Keratinocyte (primary cell): Measurements from ENCODE around the gene STK32B. TPM values are rescaled to one million over a fixed set of nuclear protein-coding genes. Genes with fewer than 3 reads are reported as not detected.

Experiments
- DNase-seq: peaks from one replicate; pipeline ENCODE4 v3.0.0-alpha.2; 2011; ENCODE audit warnings: low read depth, missing footprints, low spot score
- FAIRE-seq: peaks from 2 replicates; lab custom pipeline; 2011; peaks lifted over from hg19 to GRCh38; lab: Jason Lieb, UNC
- H2AFZ ChIP-seq: 2 replicates; pipeline ENCODE4 v1.6.0; 2012; ENCODE audit warnings: low read length, control low read depth, inconsistent platforms; ENCODE audit not compliant: control insufficient read depth
- H3K27ac ChIP-seq: 2 replicates; pipeline ENCODE4 v1.5.1; 2011; ENCODE audit warnings: low read length; ENCODE audit not compliant: control insufficient read depth, insufficient read depth
- H3K27me3 ChIP-seq: 3 replicates; pipeline ENCODE4 v1.6.0; 2011; ENCODE audit warnings: low read length; ENCODE audit not compliant: control insufficient read depth, insufficient read depth; ENCODE audit errors: extremely low read depth
- H3K36me3 ChIP-seq, 2 experiments: 2 replicates in 1 of 2; 3 replicates in 1 of 2; pipeline ENCODE4 v1.5.1; 2011; ENCODE audit warnings: low read length in 2 of 2, mild to moderate bottlenecking in 1 of 2; ENCODE audit not compliant: control insufficient read depth in 2 of 2, insufficient read depth in 2 of 2; ENCODE audit errors: extremely low read depth in 1 of 2
- H3K4me1 ChIP-seq: 3 replicates; pipeline ENCODE4 v1.5.1; 2011; ENCODE audit warnings: low read length; ENCODE audit not compliant: control insufficient read depth, insufficient read depth; ENCODE audit errors: extremely low read depth
- H3K4me2 ChIP-seq: 3 replicates; pipeline ENCODE4 v1.6.0; 2011; ENCODE audit warnings: low read depth, low read length; ENCODE audit not compliant: control insufficient read depth, insufficient read depth; ENCODE audit errors: extremely low read depth
- H3K4me3 ChIP-seq, 3 experiments: fragments of 200-600 bp in 1 of 3; sonication (generic) in 1 of 3; 2 replicates in 2 of 3; 3 replicates in 1 of 3; pipeline ENCODE4 v1.5.1; 2011 to 2016; ENCODE audit warnings: low read length in 3 of 3, mild to moderate bottlenecking in 3 of 3, control low read depth in 2 of 3, inconsistent platforms in 1 of 3, low read depth in 1 of 3, mixed read lengths in 1 of 3, mixed run types in 1 of 3, moderate library complexity in 1 of 3; ENCODE audit not compliant: control insufficient read depth in 2 of 3, insufficient read depth in 2 of 3; ENCODE audit errors: extremely low read depth in 1 of 3
- H3K79me2 ChIP-seq: 2 replicates; pipeline ENCODE4 v1.6.0; 2012; ENCODE audit warnings: low read length; ENCODE audit not compliant: control insufficient read depth, insufficient read depth
- H3K9ac ChIP-seq: 3 replicates; pipeline ENCODE4 v1.6.0; 2011; ENCODE audit warnings: low read length; ENCODE audit not compliant: control insufficient read depth, insufficient read depth; ENCODE audit errors: extremely low read depth
- H3K9me1 ChIP-seq: 3 replicates; pipeline ENCODE4 v1.6.0; 2011; ENCODE audit warnings: low read length; ENCODE audit not compliant: control insufficient read depth, insufficient read depth; ENCODE audit errors: extremely low read depth
- H3K9me3 ChIP-seq: 2 replicates; pipeline ENCODE4 v1.5.1; 2012; ENCODE audit warnings: low read depth, low read length; ENCODE audit not compliant: control insufficient read depth
- H4K20me1 ChIP-seq: 3 replicates; pipeline ENCODE4 v1.6.0; 2011; ENCODE audit warnings: low read length; ENCODE audit not compliant: control insufficient read depth, insufficient read depth; ENCODE audit errors: extremely low read depth
- CTCF ChIP-seq, 3 experiments: IDR thresholded peaks in 1 of 3; conservative IDR thresholded peaks in 1 of 3; optimal IDR thresholded peaks in 1 of 3; 2 replicates in 2 of 3; 3 replicates in 1 of 3; pipeline versions ENCODE3 to v1.5.1; 2011; ENCODE audit warnings: low read length in 3 of 3, mild to moderate bottlenecking in 3 of 3, moderate library complexity in 2 of 3, control low read depth in 1 of 3, inconsistent platforms in 1 of 3; ENCODE audit not compliant: insufficient read depth in 2 of 3; ENCODE audit errors: extremely low read depth in 1 of 3
- EZH2 ChIP-seq: IDR thresholded peaks from one replicate; pipeline ENCODE4 v1.6.1; 2012; ENCODE audit warnings: inconsistent platforms, mild to moderate bottlenecking, low read length, moderate library complexity
- dilution Hi-C: fragments of 300-500 bp; cut with MboI; formaldehyde crosslinking; loops from one replicate; pipeline ENCODE4 v1.7.0; 2020; ENCODE audit warnings: low sequenced_read_pairs; ENCODE audit not compliant: extremely low pct_ligation_motif_present
- polyA plus RNA-seq, 5 experiments: library from polyadenylated mRNA; depleted of rRNA in 3 of 5; stranded (reverse) in 3 of 5; stranded (forward) in 1 of 5; unstranded in 1 of 5; fragments of >200 nt; gene quantifications; 1 replicate in 1 of 5; 2 replicates in 3 of 5; 3 replicates in 1 of 5; pipeline versions ENCODE4 v1.2.1 to v1.2.3, GENCODE V29; 2011 to 2012; ENCODE audit warnings: missing spikeins in 2 of 5, low read depth in 1 of 5, low replicate concordance in 1 of 5

STK32B gene
- polyA plus RNA-seq, 1 donor (not counting 4 experiments of a cell fraction or from before 2014, with no cell fraction given), result 3.4 TPM

GRCh38 chr4:5387457-5387856 lies 336.2 kb downstream of the STK32B start:
- no peak overlapping the region for H3K27ac ChIP-seq
- TF ChIP-seq CTCF (optimal IDR thresholded peaks at IDR 0.05 in 1 of 3, IDR thresholded peaks at IDR 0.05 in 1 of 3, conservative IDR thresholded peaks at IDR 0.05 in 1 of 3; ENCODE audit: extremely low read depth in 1 of 3, insufficient read depth in 2 of 3, low read length in 3 of 3) (peak in 1 of 3 experiments; percentile 30), EZH2 (no peak)
- H3K9me3 ChIP-seq, result no peaks in the 10 kb centered on the region
- no peaks in the 10 kb centered on the region for H4K20me1 ChIP-seq
- DNase-seq, result no peak
- no peaks in the 10 kb centered on the region for H3K36me3 ChIP-seq
- H3K27me3 ChIP-seq, result no peaks in the 10 kb centered on the region
- no peak overlapping the region for H3K4me2 ChIP-seq
- no peak overlapping the region for H2AFZ ChIP-seq
- no peak for FAIRE-seq
- no peak overlapping the region for H3K9ac ChIP-seq
- no peak overlapping the region for H3K4me3 ChIP-seq
- H3K79me2 ChIP-seq, result no peaks in the 10 kb centered on the region
- H3K4me1 ChIP-seq, result no peaks in the 10 kb centered on the region
- dilution Hi-C loops, result no loop called here
- H3K9me1 ChIP-seq, result no peaks in the 10 kb centered on the region

DNA sequence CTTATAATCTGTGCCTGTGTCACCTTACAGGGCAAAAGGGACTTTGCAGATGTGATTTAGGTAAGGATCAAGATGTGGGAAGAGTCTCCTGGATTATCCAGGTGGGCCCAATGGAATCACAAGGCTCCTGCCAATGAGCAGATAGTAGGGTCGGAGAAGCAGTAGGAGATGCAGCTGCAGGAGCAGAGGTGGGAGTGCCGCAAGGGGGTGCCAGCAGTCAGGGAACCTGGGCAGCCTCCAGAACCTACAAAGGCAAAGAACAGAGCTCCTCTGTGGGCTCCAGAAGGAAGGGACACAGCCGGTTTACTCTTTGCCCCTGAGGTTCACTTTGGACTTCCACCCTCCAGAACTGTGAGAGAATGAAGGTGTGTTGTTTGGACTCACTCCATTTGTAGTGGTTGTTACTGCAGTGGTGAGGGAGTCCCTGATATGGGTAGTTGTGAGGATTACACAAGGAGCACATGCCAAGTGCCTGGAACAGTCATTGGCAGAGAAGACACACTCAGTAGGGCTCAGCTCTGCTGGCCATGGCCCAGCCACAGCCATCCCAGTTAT lies 338.6 kb downstream of the STK32B start:
- Histone ChIP-seq H2AFZ (no peak overlapping the region), H3K4me3 (no peak overlapping the region), H3K9ac (no peak overlapping the region), H3K4me2 (no peak overlapping the region), H3K27ac (no peak overlapping the region), H4K20me1 (no peaks in the 10 kb centered on the region), H3K4me1 (no peaks in the 10 kb centered on the region), H3K36me3 (no peaks in the 10 kb centered on the region), H3K9me1 (no peaks in the 10 kb centered on the region), H3K27me3 (no peaks in the 10 kb centered on the region), H3K9me3 (no peaks in the 10 kb centered on the region), H3K79me2 (no peaks in the 10 kb centered on the region)
- DNase-seq (no peak), FAIRE-seq (no peak)
- TF ChIP-seq CTCF (optimal IDR thresholded peaks at IDR 0.05 in 1 of 3, IDR thresholded peaks at IDR 0.05 in 1 of 3, conservative IDR thresholded peaks at IDR 0.05 in 1 of 3; ENCODE audit: extremely low read depth in 1 of 3, insufficient read depth in 2 of 3, low read length in 3 of 3) (no peak), EZH2 (no peak)
- dilution Hi-C loops, result no loop called here
